Neural progenitor cell (in vitro differentiated cells): Measurements from ENCODE around the gene ITPK1.

ENCODE experiments used
- EZH2phosphoT487 ChIP-seq: fragments of 200-600 bp; sonication (generic); IDR thresholded peaks from 2 replicates; pipeline ENCODE4 v1.6.1; 2017; ENCODE audit warnings: antibody characterized with exemption
- TF ChIP-seq, protein P1 (sequence below): fragments of 200-600 bp; sonication (generic); IDR thresholded peaks from 2 replicates; pipeline ENCODE4 v1.5.1; 2017; ENCODE audit warnings: antibody characterized with exemption, mild to moderate bottlenecking

GRCh38 chr14:93115821-93116675, at the start of gene ITPK1:
- TF ChIP-seq, protein P1, sequence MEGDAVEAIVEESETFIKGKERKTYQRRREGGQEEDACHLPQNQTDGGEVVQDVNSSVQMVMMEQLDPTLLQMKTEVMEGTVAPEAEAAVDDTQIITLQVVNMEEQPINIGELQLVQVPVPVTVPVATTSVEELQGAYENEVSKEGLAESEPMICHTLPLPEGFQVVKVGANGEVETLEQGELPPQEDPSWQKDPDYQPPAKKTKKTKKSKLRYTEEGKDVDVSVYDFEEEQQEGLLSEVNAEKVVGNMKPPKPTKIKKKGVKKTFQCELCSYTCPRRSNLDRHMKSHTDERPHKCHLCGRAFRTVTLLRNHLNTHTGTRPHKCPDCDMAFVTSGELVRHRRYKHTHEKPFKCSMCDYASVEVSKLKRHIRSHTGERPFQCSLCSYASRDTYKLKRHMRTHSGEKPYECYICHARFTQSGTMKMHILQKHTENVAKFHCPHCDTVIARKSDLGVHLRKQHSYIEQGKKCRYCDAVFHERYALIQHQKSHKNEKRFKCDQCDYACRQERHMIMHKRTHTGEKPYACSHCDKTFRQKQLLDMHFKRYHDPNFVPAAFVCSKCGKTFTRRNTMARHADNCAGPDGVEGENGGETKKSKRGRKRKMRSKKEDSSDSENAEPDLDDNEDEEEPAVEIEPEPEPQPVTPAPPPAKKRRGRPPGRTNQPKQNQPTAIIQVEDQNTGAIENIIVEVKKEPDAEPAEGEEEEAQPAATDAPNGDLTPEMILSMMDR: peak; percentile 48
- no peak for TF ChIP-seq EZH2phosphoT487
